WTC11 (cell line): Measurements from ENCODE around the gene MDFIC. TPM values are rescaled to one million over a fixed set of nuclear protein-coding genes. Genes with fewer than 3 reads are reported as not detected.

Source experiments
- ATAC-seq: fragments of 200-7000 bp; cut with Tn5 transposase; 2 replicates; pipeline ENCODE4 v1.10.0; 2021; ENCODE audit warnings: mild to moderate bottlenecking, moderate library complexity
- CTCF ChIA-PET: fragments of 300-600 bp; sonication (Branson Sonifier 250); formaldehyde crosslinking; loops from one replicate; lab custom pipeline; 2021; ENCODE audit warnings: antibody characterized with exemption; lab: Charles Lee
- POLR2A ChIA-PET: fragments of 350-600 bp; sonication (Branson Sonifier 250); formaldehyde crosslinking; loops from one replicate; lab custom pipeline; 2021; ENCODE audit warnings: antibody characterized with exemption; lab: Charles Lee
- DNase-seq: peaks from one replicate; pipeline ENCODE4 v3.0.0; 2021; ENCODE audit warnings: low spot score
- H3K27ac Mint-ChIP-seq: 2 replicates; pipeline ENCODE4 v1.8.0; 2021; ENCODE audit warnings: mixed read lengths
- H3K27me3 Mint-ChIP-seq: 2 replicates; pipeline ENCODE4 v1.8.0; 2021; ENCODE audit warnings: low read depth, mild to moderate bottlenecking, moderate library complexity, mixed read lengths
- H3K36me3 Mint-ChIP-seq: 2 replicates; pipeline ENCODE4 v1.8.0; 2021; ENCODE audit warnings: mixed read lengths
- H3K4me1 Mint-ChIP-seq: 2 replicates; pipeline ENCODE4 v1.8.0; 2022; ENCODE audit warnings: mixed read lengths
- H3K4me3 Mint-ChIP-seq: 2 replicates; pipeline ENCODE4 v1.8.0; 2021; ENCODE audit warnings: mild to moderate bottlenecking, moderate library complexity, mixed read lengths
- H3K9me3 Mint-ChIP-seq: 2 replicates; pipeline ENCODE4 v1.8.0; 2021; ENCODE audit warnings: mixed read lengths
- IRF2 ChIP-seq: sonication (generic); formaldehyde crosslinking; IDR thresholded peaks from 2 replicates; pipeline ENCODE4 v1.8.0; 2022; ENCODE audit warnings: low read depth, missing genetic modification reagents, borderline replicate concordance
- KAT7 ChIP-seq: sonication (generic); formaldehyde crosslinking; IDR thresholded peaks from 2 replicates; pipeline ENCODE4 v1.8.1; 2023; ENCODE audit warnings: missing genetic modification reagents, mild to moderate bottlenecking, borderline replicate concordance
- NFYB ChIP-seq: sonication (generic); formaldehyde crosslinking; conservative IDR thresholded peaks from 2 replicates; pipeline ENCODE4 v1.8.0; 2022; ENCODE audit warnings: low read depth, missing genetic modification reagents
- PRRX2 ChIP-seq: fragments of 250-450 bp; sonication (Bioruptor Pico); IDR thresholded peaks from 2 replicates; pipeline ENCODE4 v1.8.0; 2021; ENCODE audit warnings: mild to moderate bottlenecking
- SMAD4 ChIP-seq: sonication (generic); formaldehyde crosslinking; IDR thresholded peaks from 2 replicates; pipeline ENCODE4 v1.8.0; 2022; ENCODE audit warnings: mild to moderate bottlenecking, missing genetic modification reagents
- TCF7 ChIP-seq: sonication (generic); formaldehyde crosslinking; IDR thresholded peaks from 2 replicates; pipeline ENCODE4 v1.8.0; 2022; ENCODE audit warnings: mild to moderate bottlenecking, low read depth, missing genetic modification reagents, moderate library complexity
- ZBTB21 ChIP-seq: sonication (generic); formaldehyde crosslinking; IDR thresholded peaks from 2 replicates; pipeline ENCODE4 v1.8.1; 2023; ENCODE audit warnings: mild to moderate bottlenecking, missing genetic modification reagents, borderline replicate concordance
- ZNF121 ChIP-seq: sonication (generic); formaldehyde crosslinking; IDR thresholded peaks from 2 replicates; pipeline ENCODE4 v1.8.0; 2023; ENCODE audit warnings: missing genetic modification reagents
- ZNF263 ChIP-seq: sonication (generic); formaldehyde crosslinking; IDR thresholded peaks from 2 replicates; pipeline ENCODE4 v1.8.1; 2022; ENCODE audit warnings: low read depth, mild to moderate bottlenecking, moderate library complexity, missing genetic modification reagents
- ZNF423 ChIP-seq: fragments of 250-450 bp; sonication (Bioruptor Pico); IDR thresholded peaks from 2 replicates; pipeline ENCODE4 v2.1.2; 2022; ENCODE audit warnings: mild to moderate bottlenecking, moderate library complexity
- total RNA-seq: library from RNA; stranded (reverse); gene quantifications from 3 replicates; pipeline ENCODE4 v1.2.3, GENCODE V29; 2021
- TF ChIP-seq, protein P1 (sequence below): fragments of 250-450 bp; sonication (Bioruptor Pico); IDR thresholded peaks from 2 replicates; pipeline ENCODE4 v1.9.0; 2021; ENCODE audit warnings: mild to moderate bottlenecking, borderline replicate concordance
- TF ChIP-seq, protein P2 (sequence below): sonication (generic); formaldehyde crosslinking; IDR thresholded peaks from 2 replicates; pipeline ENCODE4 v1.8.0; 2022; ENCODE audit warnings: mild to moderate bottlenecking, missing genetic modification reagents
- TF ChIP-seq, protein P3 (sequence below): sonication (generic); formaldehyde crosslinking; IDR thresholded peaks from 2 replicates; pipeline ENCODE4 v1.8.1; 2023; ENCODE audit warnings: mild to moderate bottlenecking, missing genetic modification reagents
- TF ChIP-seq, protein P4 (sequence below): sonication (generic); formaldehyde crosslinking; IDR thresholded peaks from 2 replicates; pipeline ENCODE4 v1.8.1; 2023; ENCODE audit warnings: mild to moderate bottlenecking, missing genetic modification reagents, moderate library complexity
- TF ChIP-seq, protein P5 (sequence below): sonication (generic); formaldehyde crosslinking; conservative IDR thresholded peaks from 2 replicates; pipeline ENCODE4 v1.8.1; 2023; ENCODE audit warnings: mild to moderate bottlenecking, low read depth, missing genetic modification reagents, moderate library complexity
- TF ChIP-seq, protein P6 (sequence below): sonication (generic); formaldehyde crosslinking; conservative IDR thresholded peaks from 2 replicates; pipeline ENCODE4 v1.8.1; 2022; ENCODE audit warnings: mild to moderate bottlenecking, missing genetic modification reagents

The MDFIC gene
- total RNA-seq, 1 experiment from 2014 or later: 8.4 TPM

- Mint-ChIP-seq H3K27me3 (no peaks in the 10 kb centered on the region), H3K4me3 (no peak overlapping the region)
- DNase-seq: no peak
- TF ChIP-seq, protein P1, sequence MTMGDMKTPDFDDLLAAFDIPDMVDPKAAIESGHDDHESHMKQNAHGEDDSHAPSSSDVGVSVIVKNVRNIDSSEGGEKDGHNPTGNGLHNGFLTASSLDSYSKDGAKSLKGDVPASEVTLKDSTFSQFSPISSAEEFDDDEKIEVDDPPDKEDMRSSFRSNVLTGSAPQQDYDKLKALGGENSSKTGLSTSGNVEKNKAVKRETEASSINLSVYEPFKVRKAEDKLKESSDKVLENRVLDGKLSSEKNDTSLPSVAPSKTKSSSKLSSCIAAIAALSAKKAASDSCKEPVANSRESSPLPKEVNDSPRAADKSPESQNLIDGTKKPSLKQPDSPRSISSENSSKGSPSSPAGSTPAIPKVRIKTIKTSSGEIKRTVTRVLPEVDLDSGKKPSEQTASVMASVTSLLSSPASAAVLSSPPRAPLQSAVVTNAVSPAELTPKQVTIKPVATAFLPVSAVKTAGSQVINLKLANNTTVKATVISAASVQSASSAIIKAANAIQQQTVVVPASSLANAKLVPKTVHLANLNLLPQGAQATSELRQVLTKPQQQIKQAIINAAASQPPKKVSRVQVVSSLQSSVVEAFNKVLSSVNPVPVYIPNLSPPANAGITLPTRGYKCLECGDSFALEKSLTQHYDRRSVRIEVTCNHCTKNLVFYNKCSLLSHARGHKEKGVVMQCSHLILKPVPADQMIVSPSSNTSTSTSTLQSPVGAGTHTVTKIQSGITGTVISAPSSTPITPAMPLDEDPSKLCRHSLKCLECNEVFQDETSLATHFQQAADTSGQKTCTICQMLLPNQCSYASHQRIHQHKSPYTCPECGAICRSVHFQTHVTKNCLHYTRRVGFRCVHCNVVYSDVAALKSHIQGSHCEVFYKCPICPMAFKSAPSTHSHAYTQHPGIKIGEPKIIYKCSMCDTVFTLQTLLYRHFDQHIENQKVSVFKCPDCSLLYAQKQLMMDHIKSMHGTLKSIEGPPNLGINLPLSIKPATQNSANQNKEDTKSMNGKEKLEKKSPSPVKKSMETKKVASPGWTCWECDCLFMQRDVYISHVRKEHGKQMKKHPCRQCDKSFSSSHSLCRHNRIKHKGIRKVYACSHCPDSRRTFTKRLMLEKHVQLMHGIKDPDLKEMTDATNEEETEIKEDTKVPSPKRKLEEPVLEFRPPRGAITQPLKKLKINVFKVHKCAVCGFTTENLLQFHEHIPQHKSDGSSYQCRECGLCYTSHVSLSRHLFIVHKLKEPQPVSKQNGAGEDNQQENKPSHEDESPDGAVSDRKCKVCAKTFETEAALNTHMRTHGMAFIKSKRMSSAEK (CRISPR knock-in tag): no peak
- TF ChIP-seq TCF7 (CRISPR knock-in tag): no peak
- no peak for TF ChIP-seq KAT7 (CRISPR knock-in tag)
- no peak for TF ChIP-seq ZBTB21 (CRISPR knock-in tag)
- TF ChIP-seq ZNF423 (CRISPR knock-in tag): no peak
- TF ChIP-seq ZNF263 (CRISPR knock-in tag): no peak
- no peak for TF ChIP-seq ZNF121 (CRISPR knock-in tag)
- TF ChIP-seq, all 79 proteins: peak for 0
- Mint-ChIP-seq H3K4me1 (0 out of 2 replicates have a peak, but pooled peaks cover 2% of the 10 kb centered on the region), H3K36me3 (no peaks in the 10 kb centered on the region), H3K9me3 (no peaks in the 10 kb centered on the region), H3K27ac (no peak overlapping the region)
- CTCF ChIA-PET: no interaction called here
- POLR2A ChIA-PET: no interaction called here
- no peak for ATAC-seq
Measured at GRCh38 chr7:115040057-115040456, 118.2 kb downstream of the MDFIC start.

GRCh38 chr7:115040495-115040894 lies 118.6 kb downstream of the MDFIC start:
- no peaks in the 10 kb centered on the region for H3K9me3 Mint-ChIP-seq
- no peaks in the 10 kb centered on the region for H3K27me3 Mint-ChIP-seq

More at GRCh38 chr7:115040495-115040894, 118.6 kb downstream of the MDFIC start:
- ATAC-seq (no peak), DNase-seq (no peak)
- CTCF ChIA-PET: no interaction called here
- H3K27ac Mint-ChIP-seq: no peak overlapping the region
- 0 out of 2 replicates have a peak, but pooled peaks cover 2% of the 10 kb centered on the region for H3K4me1 Mint-ChIP-seq
- H3K36me3 Mint-ChIP-seq: no peaks in the 10 kb centered on the region
- TF ChIP-seq NFYB: no peak
- TF ChIP-seq IRF2: no peak
- TF ChIP-seq, protein P2, sequence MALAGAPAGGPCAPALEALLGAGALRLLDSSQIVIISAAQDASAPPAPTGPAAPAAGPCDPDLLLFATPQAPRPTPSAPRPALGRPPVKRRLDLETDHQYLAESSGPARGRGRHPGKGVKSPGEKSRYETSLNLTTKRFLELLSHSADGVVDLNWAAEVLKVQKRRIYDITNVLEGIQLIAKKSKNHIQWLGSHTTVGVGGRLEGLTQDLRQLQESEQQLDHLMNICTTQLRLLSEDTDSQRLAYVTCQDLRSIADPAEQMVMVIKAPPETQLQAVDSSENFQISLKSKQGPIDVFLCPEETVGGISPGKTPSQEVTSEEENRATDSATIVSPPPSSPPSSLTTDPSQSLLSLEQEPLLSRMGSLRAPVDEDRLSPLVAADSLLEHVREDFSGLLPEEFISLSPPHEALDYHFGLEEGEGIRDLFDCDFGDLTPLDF (CRISPR knock-in tag): no peak
- TF ChIP-seq, protein P1 (CRISPR knock-in tag): no peak
- TF ChIP-seq SMAD4: no peak
- TF ChIP-seq PRRX2 (CRISPR knock-in tag): no peak
- TF ChIP-seq, protein P3, sequence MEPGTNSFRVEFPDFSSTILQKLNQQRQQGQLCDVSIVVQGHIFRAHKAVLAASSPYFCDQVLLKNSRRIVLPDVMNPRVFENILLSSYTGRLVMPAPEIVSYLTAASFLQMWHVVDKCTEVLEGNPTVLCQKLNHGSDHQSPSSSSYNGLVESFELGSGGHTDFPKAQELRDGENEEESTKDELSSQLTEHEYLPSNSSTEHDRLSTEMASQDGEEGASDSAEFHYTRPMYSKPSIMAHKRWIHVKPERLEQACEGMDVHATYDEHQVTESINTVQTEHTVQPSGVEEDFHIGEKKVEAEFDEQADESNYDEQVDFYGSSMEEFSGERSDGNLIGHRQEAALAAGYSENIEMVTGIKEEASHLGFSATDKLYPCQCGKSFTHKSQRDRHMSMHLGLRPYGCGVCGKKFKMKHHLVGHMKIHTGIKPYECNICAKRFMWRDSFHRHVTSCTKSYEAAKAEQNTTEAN: no peak
- TF ChIP-seq, protein P4, sequence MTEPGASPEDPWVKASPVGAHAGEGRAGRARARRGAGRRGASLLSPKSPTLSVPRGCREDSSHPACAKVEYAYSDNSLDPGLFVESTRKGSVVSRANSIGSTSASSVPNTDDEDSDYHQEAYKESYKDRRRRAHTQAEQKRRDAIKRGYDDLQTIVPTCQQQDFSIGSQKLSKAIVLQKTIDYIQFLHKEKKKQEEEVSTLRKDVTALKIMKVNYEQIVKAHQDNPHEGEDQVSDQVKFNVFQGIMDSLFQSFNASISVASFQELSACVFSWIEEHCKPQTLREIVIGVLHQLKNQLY (CRISPR knock-in tag): no peak
- TF ChIP-seq, protein P5, sequence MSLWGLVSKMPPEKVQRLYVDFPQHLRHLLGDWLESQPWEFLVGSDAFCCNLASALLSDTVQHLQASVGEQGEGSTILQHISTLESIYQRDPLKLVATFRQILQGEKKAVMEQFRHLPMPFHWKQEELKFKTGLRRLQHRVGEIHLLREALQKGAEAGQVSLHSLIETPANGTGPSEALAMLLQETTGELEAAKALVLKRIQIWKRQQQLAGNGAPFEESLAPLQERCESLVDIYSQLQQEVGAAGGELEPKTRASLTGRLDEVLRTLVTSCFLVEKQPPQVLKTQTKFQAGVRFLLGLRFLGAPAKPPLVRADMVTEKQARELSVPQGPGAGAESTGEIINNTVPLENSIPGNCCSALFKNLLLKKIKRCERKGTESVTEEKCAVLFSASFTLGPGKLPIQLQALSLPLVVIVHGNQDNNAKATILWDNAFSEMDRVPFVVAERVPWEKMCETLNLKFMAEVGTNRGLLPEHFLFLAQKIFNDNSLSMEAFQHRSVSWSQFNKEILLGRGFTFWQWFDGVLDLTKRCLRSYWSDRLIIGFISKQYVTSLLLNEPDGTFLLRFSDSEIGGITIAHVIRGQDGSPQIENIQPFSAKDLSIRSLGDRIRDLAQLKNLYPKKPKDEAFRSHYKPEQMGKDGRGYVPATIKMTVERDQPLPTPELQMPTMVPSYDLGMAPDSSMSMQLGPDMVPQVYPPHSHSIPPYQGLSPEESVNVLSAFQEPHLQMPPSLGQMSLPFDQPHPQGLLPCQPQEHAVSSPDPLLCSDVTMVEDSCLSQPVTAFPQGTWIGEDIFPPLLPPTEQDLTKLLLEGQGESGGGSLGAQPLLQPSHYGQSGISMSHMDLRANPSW (CRISPR knock-in tag): no peak
- TF ChIP-seq ZNF423 (CRISPR knock-in tag): no peak
- TF ChIP-seq, protein P6, sequence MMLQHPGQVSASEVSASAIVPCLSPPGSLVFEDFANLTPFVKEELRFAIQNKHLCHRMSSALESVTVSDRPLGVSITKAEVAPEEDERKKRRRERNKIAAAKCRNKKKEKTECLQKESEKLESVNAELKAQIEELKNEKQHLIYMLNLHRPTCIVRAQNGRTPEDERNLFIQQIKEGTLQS: no peak
- TF ChIP-seq, all 79 proteins: peak for 0
- no peak overlapping the region for H3K4me3 Mint-ChIP-seq
- POLR2A ChIA-PET: no interaction called here
